HG02678 (cell line): Measurements from ENCODE around the gene PRR36.
"Not testable (repeated sequence)": the region's sequence is repeated elsewhere in the genome, so short reads cannot be mapped to it uniquely, and the experiment has no call there.

ENCODE experiments used
- ATAC-seq: cut with Tn5 transposase; IDR thresholded peaks from one replicate; pipeline ENCODE4 v1.9.1; 2021; ENCODE audit warnings: mild to moderate bottlenecking, moderate library complexity; ENCODE audit not compliant: unreplicated experiment

The PRR36 gene

DNA sequence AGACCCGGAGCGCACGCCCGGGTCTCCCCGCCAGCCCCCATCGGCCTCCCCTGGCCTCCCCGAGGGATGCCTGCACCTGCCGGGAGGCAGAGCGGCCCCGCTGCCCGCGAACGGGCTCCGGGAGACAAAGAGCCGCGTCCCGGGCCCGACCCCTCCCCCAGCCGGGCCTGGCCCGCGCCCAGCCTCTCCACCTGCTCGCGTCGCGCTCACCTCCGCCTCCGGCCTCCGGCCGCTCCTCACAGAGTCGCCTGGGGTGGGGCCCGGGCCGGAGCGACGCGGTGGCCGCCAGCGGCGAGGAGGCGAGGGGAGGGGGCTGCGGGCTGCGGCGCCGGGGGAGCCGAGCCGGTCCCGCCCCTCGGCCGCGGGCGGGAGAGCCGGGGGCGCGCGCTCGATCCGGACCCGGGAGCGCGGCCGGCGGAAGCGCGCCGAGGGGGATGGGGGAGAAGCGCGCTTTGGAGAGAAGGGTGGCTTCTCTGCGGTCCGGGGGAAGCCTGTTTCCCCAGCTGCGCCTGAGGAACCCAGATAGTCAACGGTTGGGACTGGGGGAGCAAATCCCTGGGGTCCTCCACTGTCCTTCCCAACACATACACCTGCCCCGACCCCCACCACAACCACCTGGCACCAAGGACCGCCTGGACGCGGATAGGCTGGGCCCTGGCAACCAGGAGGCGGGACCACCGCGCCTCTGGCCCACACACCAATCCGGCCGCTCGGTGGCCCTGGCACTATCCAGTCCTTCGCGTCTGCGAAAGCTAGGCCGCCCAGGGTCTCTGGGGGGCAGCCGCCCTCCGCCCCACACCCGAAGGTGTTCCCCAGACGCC lies at the start of gene PRR36:
Gene PRR36, minus strand, starts transcription at position 315 of the 821 bp plus-strand sequence. CDS start 701 bp downstream, outside the sequence.
- no peak for ATAC-seq

DNA sequence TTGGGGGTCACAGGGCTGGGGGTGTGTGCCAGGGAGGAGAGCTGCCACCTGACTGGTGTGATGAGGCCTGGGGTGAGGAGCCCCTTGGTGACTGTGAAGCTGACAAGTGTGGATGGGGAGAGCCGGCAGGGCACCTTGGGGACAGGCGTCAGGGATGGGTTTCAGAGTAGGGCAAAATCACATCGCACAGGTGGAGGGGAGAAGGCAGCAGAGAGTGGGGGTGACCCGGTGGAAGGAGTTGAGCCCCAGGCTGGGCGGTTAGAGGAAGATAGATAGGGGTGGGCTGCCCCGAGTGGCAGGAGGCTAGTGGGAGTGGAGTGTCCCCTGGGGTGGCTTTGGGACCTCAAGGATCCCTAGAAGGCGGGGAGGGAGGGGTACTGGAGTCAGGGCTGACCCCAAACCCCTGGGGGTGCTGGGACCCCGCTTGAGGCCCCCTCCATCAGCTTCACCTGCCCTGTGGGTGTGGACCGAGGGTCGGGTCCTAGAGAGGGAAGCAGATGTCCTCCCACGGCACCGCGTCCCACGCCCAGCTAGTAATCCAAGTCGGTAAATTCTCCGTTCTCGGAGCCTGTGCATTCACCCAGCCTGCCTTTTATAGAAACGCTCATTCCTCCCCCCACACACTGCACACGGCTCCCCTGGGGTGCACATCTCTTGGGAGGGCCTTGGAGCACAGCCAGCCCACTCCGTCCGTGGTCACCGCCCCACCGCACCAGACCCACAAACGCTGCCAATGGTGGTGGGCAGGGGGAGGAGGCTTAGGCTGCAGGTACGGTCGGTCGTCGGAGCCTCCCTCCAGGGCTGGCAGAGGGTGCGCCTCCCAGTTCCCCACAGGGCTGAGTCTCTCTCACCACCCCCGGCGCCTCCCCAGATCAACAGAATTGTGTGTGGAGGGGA lies 49.4 kb upstream of the PRR36 start:
- no peak for ATAC-seq

GRCh38 chr19:7922836-7923195 lies 48.6 kb upstream of the PRR36 start:
- no peak for ATAC-seq

DNA sequence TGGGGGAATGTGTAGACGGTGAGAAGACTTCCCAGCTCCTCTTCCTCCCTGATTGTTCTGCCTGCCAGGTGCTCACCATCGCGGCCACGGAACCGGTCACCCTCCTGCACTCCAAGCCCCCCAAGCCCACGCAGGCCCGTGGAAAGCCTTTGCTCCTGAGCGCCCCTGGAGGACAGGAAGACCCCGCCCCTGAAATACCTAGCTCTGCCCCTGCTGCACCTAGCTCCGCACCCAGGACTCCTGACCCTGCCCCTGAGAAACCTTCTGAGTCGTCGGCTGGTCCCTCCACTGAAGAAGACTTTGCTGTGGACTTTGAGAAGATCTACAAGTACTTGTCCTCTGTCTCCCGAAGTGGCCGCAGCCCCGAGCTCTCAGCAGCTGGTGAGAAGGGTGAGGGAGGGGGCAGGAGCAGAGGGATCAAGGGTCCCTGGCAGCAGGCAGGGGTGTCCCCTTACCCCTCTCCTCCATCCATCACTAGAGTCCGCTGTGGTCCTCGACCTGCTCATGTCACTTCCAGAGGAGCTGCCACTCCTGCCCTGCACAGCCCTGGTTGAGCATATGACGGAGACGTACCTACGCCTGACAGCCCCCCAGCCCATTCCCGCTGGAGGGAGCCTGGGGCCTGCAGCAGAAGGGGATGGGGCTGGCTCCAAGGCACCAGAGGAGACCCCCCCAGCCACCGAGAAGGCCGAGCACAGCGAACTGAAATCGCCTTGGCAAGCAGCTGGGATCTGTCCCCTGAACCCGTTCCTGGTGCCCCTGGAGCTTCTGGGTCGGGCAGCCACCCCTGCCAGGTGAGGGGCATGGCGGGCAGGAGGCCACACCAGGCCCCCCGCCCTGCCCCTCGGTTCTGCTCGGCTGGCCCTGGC lies 48.0 kb upstream of the PRR36 start:
- no peak for ATAC-seq

GRCh38 chr19:7921302-7921966 lies 47.2 kb upstream of the PRR36 start:
- ATAC-seq, result no peak

DNA sequence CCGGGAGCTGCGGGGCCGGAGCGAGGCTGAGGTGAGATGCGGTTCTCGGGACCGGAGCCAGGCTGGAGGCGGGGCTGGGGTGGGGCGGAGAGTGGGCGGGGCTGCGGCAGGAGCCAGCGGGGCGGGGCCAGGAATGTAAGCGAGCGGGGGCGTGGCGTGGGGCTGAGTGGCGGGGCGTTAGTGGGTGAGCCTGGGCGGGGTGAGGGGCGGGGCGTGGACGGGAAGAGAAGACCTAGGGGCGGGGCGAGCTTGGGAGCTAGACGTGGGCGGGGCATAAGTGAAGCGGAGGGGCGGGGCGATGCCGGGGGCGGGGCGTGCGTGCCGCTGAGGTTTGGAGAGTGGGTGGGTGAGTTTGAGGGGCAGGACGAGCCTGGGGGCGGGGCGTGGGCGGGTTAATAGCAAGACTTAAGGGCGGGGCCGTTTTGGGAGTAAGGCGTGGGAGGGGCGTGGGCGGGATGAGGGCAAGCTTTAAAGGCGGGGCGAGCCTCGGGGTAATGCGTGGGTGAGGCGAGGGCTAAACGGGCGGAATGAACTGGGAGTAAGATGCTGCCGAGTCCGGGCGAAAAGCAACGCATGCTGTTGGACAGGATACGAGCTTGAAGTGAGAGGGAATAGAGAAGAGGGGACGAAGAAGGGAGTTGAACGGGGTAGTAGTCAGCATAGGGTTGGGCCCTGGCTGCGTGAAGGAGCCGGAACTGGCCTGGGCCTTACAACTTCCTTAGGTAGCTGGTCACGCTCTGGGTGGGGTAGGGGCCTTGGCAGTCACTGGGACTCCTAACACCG lies 46.5 kb upstream of the PRR36 start:
- peak; percentile 54 for ATAC-seq

DNA sequence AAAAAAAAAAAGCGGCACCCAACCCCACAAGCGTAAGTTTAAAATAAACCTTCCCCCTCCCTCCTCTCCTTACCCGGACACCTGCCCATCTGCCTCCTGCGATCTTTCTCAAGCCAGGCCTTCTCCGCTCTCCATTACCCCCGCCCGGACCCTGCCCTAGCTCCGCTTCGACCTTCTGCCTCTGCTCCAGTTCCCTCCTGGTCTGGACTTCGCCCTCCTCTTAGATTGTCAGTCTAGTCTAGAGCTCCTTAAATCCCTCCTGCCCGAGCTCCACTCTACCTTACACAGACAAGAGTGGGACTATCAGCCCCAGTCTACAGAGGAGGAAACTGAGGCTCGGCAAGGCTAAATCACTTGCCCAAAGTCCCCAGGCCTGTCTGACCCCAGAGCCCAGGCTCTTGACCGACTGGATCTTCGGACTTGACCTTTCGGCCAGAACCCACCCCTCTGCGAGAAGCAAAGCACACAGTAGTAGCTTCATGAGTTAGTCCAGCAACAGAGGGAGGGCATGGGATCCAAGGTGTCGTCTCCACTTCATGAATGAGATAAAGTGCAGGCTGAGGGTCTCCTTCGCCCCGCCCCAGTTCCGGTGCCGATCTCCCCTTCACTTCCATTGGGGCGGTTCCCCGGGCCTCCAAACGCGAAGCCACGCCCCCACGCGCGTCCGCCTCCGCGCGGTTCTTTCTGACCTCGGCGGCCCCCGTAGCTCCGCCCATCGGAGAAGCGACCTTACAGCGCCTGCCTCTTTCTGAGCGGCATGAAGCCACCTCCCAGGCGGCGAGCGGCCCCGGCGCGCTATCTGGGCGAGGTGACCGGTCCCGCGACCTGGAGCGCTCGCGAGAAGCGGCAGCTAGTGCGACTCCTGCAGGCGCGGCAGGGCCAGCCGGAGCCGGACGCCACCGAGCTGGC lies 45.7 kb upstream of the PRR36 start, which contains the start of gene SNAPC2:
Gene SNAPC2, plus strand, starts transcription at position 729 of the 909 bp plus-strand sequence. Its CDS starts 29 bp downstream, at position 758.
- peak; percentile 53 for ATAC-seq

DNA sequence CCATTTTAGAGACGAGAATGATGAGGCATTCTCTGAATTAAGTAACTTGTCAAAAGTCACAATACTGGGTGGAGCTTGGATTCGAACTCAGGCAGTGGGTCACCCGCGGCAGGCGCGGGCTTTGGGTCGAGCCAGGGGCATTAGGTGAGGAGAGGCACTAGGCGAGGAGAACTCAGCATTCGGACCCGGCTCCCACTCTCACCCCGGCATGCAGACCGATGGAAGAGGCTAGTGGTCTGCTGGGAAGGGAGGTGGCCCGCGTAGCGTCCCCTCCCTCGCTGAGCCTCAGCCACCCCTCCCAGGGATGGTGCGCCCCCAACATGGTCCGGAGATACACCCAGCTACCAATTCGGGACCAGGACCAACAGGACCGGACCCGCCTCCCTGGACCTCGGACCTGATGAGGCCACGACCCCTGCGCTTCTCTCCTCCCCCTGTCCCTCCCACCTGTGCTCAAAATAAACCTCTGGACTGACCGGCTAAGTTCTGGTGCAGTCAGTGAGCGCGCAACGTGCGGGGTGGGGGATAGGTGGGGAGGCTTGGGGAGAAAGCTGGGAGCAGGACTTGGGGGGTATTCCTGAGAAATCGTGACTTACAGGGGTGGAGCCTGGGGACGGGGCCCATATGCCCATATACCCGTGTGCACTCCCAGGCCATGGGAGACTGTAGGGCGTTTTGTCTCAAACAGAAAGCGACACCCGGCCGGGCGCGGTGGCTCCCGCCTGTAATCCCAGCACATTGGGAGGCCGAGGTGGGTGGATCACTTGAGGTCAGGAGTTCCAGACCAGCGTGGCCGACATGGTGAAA lies 44.6 kb upstream of the PRR36 start:
- ATAC-seq, result no peak

DNA sequence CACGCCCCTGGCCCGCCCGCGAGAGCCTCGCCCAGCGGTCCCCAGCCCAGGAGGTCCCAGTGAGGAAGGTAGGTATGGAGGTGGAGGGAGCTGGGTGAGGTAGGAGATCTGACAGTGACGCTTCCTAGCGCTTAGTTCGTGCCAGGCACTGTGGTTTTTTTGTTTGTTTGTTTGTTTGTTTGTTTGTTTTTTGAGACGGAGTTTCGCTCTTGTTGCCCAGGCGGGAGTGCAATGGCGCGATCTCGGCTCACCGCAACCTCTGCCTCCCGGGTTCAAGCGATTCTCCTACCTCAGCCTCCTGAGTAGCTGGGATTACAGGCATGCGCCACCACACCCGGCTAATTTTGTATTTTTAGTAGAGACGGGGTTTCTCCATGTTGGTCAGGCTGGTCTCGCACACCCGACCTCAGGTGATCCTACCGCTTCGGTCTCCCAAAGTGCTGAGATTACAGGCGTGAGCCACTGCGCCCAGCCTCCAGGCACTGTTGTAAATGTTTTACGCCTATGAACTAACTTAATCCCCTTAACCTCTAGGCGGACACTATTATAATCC lies 43.9 kb upstream of the PRR36 start:
- not testable (repeated sequence) for ATAC-seq

DNA sequence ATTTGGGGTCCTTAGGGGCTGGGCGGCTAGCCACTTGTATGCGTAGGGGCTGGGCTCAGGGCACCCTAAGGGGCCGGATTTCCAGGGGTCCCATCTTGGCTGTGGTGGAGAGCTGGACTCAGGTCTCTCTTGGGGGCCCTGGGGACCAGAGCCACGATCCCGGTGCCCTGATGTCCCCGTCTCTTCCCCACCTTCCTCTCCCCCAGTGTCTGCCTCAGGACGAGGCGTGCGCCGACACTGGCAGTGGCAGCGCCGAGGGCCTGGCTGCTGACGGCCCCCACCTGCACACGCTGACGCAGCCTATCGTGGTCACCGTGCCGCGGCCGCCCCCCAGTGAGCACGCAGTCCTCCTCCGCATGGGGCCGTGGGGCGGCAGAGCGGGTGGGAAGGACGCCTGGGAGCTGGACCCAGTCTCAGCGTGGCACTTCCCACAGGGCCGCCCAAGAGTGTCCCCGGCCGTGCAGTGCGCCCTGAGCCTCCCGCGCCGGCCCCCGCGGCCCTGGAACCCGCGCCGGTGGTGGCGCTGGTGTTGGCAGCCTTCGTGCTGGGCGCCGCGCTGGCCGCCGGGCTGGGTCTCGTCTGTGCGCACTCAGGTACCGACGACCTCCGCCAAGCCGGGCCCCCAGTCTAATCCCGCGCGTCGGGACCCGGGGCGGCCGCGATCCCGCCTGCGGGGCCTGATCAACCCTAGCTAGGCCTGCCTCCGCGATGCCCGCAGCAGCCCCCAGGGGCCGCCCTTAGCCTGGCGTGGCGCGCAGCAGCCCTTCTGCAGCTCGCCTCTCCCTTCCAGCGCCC lies 43.3 kb upstream of the PRR36 start:
- ATAC-seq, result no peak

DNA sequence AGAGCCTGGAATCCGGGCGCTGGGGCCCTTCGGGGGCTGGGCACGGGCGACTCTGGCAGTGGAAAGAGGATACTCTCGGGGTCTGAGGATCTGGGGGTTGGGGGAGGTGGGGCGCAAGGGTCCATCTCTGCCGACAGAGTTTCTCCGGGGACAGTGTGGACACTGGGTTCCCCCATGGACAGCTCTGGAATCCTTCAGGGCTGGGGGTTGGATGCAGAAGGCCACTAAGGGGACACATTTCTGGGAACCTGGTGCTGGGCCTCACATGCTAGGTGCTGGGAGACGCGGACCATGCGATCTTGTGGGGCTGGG lies 42.7 kb upstream of the PRR36 start:
- ATAC-seq, result no peak

- ATAC-seq, result no peak
Measured at GRCh38 chr19:7916103-7916954, 42.1 kb upstream of the PRR36 start.

DNA sequence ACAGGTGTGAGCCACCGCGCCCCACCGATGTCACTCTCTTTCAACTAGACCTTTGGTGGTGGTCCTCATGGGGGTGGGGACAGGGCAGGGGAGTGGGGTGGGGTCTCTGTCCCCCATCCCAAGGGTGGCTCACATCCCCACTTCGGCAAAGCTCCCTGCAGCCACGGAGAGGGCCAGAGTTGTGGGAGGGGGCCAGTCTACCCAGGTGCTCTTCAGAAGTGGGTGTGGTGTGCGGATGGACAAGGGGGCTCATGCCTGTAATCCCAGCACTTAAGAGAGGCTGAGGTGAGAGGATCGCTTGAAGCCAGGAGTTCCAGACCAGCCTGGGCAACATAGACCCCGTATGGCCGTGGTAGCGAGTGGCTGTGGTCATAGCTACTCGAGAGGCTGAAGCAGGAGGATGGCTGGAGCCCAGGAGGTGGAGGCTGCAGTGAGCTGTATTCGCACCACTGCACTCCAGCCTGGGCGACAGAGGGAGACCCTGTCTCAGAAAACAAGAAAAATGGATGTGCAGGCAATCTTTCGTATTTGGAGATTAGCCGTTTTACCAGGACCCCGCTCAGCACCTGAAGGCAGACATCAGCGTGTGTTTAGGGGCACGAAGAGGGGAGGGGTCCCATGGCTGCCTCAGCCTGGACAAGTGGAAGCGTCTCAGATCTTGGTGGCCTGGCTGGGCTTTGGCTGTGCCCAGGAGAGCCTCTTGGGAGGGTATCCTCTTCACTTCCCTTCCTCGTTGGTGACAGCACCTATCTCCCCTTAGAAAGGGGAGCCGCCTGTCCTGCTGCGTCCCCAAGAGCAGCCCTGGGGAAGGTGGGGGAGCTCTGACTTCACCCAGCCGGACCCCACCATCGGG lies 41.3 kb upstream of the PRR36 start:
- ATAC-seq, result no peak

- no peak for ATAC-seq
Measured at GRCh38 chr19:7914598-7915045, 40.4 kb upstream of the PRR36 start, which contains the start of gene TGFBR3L. Gene TGFBR3L (plus strand): TSS chr19:7914830.

- ATAC-seq, result no peak
Measured at GRCh38 chr19:7914099-7914498, 39.9 kb upstream of the PRR36 start.
